Activated CD4-positive, CD25-positive, alpha-beta regulatory T cell treated with anti-CD3 and anti-CD28 coated beads, Interleukin-2, amount 50 U/mL, for 72 hours (primary cell): ENCODE data around the gene ZBTB12.
"Not testable (repeated sequence)": the region's sequence is repeated elsewhere in the genome, so short reads cannot be mapped to it uniquely, and the experiment has no call there.

ENCODE experiments used
- DNase-seq: peaks from one replicate; pipeline ENCODE4 v3.0.0; 2021

The ZBTB12 gene

GRCh38 chr6:31901953-31902643, at the start of gene ZBTB12:
Gene ZBTB12 (minus strand): TSS chr6:31902086. CDS start chr6:31901305, 781 bp downstream.
- DNase-seq = peak; percentile 83

DNA sequence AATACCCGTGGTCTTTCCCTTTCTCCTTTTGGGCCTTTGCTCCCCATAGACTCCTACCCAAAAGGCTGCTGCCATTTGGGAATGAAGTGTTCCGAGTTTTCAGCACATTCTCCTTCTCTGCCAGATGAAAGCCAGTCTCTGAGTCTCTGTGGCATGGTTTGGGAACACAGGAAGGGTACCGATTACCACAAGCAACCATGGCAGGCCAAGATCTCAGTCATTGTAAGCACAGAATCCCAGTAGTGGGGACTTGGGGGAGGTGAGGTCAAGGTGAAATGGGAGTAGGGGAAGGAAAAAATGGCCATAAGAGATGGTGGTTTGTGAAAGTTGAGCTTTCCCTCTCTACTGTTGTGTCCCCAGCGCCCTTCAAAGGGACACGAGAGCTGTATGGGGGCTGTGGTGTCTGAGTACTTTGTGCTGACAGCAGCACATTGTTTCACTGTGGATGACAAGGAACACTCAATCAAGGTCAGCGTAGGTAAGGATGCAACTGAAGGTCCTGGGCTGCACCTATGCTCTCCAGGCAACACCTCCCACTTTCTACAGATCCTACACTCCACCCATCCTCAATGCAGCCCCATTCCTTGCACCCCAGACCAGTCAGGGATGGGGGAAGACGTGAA, 48.2 kb upstream of the ZBTB12 start:
- no peak for DNase-seq

GRCh38 chr6:31948753-31949413, 47.0 kb upstream of the ZBTB12 start:
- no peak for DNase-seq

DNA sequence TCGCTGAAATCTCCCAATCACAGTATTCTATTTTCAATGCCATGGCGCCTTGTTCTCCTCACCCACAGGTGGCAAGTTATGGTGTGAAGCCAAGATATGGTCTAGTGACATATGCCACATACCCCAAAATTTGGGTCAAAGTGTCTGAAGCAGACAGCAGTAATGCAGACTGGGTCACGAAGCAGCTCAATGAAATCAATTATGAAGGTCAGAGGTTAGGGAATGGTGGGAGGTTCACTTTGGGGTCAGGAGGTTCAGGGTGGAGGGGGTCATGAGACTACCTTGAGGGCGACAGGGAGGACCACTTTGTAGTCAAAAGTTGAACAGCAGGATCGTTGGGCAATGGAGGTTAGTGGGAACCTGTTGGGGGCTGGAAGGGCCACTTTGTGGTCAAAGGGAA, 46.4 kb upstream of the ZBTB12 start:
- no peak for DNase-seq

DNA sequence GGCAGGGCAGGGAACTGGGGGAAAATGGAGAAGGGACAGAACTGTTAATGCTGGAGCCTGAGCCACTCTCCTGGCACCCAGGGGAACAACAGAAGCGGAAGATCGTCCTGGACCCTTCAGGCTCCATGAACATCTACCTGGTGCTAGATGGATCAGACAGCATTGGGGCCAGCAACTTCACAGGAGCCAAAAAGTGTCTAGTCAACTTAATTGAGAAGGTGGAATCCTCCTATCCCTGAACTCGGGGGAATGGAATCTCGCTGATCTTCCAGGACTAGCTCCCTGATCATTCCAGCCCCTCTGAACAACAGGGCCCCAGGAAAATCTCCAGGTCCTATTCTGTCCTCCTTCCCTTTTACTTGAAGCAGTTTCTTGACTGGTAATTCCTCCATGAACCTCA, 46.0 kb upstream of the ZBTB12 start:
- no peak for DNase-seq

DNA sequence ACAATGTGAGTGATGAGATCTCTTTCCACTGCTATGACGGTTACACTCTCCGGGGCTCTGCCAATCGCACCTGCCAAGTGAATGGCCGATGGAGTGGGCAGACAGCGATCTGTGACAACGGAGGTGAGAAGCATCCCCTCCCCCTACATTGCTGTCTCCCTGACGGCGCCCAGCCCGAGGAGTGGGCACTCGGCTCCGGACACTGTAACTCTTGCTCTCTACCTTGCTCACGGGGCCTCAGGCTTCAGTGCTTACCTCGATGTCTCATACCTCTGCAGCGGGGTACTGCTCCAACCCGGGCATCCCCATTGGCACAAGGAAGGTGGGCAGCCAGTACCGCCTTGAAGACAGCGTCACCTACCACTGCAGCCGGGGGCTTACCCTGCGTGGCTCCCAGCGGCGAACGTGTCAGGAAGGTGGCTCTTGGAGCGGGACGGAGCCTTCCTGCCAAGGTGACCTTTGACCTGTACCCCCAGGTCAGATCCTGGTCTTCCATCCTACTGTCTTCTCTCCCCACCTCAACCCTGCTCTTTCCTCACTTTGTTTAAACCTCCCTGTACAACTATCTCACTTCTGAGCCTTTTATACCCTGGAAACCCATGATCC, 45.3 kb upstream of the ZBTB12 start:
- DNase-seq = no peak

GRCh38 chr6:31946370-31946885, 44.5 kb upstream of the ZBTB12 start:
- DNase-seq = no peak

DNA sequence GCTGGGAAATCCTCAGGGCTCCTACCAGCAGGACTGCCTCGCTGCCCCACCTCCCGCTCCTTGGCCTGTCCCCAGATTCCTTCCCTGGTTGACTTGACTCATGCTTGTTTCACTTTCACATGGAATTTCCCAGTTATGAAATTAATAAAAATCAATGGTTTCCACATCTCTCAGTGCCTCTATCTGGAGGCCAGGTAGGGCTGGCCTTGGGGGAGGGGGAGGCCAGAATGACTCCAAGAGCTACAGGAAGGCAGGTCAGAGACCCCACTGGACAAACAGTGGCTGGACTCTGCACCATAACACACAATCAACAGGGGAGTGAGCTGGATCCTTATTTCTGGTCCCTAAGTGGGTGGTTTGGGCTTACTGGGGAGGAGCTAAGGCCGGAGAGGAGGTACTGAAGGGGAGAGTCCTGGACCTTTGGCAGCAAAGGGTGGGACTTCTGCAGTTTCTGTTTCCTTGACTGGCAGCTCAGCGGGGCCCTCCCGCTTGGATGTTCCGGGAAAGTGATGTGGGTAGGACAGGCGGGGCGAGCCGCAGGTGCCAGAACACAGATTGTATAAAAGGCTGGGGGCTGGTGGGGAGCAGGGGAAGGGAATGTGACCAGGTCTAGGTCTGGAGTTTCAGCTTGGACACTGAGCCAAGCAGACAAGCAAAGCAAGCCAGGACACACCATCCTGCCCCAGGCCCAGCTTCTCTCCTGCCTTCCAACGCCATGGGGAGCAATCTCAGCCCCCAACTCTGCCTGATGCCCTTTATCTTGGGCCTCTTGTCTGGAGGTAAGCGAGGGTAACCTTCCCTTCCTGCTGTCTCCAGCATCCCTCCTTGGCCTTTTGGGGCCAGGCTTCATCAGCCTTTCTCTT, 43.9 kb upstream of the ZBTB12 start, which contains the start of gene CFB:
CFB (plus strand) TSS at position 589 of the 863 bp plus-strand sequence; CDS start at position 716, 127 bp downstream.
- DNase-seq = no peak

DNA sequence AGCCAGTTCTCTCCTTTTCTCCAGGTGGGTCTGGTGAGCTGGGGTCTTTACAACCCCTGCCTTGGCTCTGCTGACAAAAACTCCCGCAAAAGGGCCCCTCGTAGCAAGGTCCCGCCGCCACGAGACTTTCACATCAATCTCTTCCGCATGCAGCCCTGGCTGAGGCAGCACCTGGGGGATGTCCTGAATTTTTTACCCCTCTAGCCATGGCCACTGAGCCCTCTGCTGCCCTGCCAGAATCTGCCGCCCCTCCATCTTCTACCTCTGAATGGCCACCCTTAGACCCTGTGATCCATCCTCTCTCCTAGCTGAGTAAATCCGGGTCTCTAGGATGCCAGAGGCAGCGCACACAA, 43.2 kb upstream of the ZBTB12 start:
- no peak for DNase-seq

DNA sequence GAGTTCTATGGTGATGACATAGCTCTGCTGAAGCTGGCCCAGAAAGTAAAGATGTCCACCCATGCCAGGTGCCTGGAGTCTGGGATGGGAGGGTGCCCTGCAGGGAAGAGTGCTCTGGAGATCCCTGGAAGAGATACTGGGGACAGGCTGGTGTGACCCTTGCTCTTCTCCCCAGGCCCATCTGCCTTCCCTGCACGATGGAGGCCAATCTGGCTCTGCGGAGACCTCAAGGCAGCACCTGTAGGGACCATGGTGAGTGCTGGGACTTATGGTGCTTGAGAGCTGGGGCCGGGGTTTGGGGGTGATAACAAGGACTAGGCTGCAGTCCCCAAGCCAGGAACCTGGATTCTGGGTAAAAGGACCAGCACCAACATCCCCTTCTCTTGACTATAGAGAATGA, 41.9 kb upstream of the ZBTB12 start:
- DNase-seq = no peak

GRCh38 chr6:31940256-31940664, 38.4 kb upstream of the ZBTB12 start:
- DNase-seq = no peak

GRCh38 chr6:31935823-31936222, 33.9 kb upstream of the ZBTB12 start:
- no peak for DNase-seq

DNA sequence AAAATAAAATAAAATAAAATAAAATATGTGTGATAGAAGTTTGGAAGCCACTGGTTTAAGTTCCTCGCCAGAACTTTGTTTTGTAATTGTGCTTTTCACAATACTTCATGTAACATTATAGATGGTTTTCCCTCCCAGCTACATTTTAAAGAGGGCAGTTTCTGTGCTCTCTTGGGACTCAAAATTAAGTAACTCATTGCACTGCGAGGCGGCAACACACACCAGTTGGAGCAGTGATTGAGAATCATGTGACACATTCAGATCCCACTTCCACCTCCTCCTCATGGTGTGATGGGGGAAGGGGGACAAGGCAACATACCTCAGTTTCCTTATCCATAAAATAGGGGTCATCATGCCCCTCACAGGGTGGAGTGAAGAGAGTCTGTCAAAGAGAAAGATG, 33.1 kb upstream of the ZBTB12 start:
- no peak for DNase-seq

DNA sequence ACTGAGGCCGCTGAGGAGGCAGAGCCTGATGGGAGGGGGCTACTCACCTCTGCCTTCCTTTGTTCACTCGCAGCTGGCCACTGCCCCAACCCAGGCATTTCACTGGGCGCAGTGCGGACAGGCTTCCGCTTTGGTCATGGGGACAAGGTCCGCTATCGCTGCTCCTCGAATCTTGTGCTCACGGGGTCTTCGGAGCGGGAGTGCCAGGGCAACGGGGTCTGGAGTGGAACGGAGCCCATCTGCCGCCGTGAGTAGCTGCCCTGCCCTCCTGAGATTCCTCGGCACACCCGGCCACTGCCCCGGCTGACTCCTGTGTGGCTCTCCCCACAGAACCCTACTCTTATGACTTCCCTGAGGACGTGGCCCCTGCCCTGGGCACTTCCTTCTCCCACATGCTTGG, 31.7 kb upstream of the ZBTB12 start:
- no peak for DNase-seq

DNA sequence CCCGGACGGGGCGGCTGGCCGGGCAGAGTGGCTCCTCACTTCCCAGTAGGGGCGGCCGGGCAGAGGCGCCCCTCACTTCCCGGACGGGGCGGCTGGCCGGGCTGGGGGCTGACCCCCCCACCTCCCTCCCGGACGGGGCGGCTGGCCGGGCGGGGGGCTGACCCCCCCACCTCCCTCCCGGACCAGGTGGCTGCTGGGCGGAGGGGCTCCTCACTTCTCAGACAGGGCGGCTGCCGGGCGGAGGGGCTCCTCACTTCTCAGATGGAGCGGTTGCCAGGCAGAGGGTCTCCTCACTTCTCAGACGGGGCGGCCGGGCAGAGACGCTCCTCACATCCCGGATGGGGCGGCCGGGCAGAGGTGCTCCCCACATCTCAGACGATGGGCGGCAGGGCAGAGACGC, 30.3 kb upstream of the ZBTB12 start:
- DNase-seq = not testable (repeated sequence)

GRCh38 chr6:31930962-31931361, 29.1 kb upstream of the ZBTB12 start:
- DNase-seq = no peak

- no peak for DNase-seq
These were observed 26.7 kb upstream of the ZBTB12 start for GRCh38 chr6:31928672-31928939.

- no peak for DNase-seq
These were observed 26.2 kb upstream of the ZBTB12 start for GRCh38 chr6:31927863-31928671.

- DNase-seq = no peak
These were observed 25.5 kb upstream of the ZBTB12 start, which contains the start of gene C2 for GRCh38 chr6:31927242-31927862. Gene C2 (plus strand): TSS chr6:31927717. CDS start chr6:31927753, 36 bp downstream.

- DNase-seq = no peak
These were observed 21.1 kb upstream of the ZBTB12 start for GRCh38 chr6:31922942-31923341.

DNA sequence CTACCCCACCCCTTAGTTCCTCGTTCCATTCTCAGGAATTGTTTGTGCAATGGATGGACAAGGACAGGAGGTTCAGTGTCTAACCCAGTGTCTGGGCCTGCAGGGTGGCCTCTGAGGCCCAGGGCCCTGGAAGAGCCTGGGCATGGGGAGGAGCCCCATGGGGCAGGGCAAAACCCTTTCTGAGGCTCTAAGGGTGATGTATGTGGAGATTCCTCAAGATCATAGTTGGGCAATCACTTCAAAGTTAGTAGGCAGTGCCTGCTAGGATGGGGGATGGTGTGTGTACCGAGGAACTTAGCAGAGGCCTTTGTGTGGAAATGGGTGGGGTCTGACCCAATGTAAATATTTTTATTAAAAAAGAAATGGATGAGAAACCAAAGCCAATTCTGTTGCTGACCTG, 18.9 kb upstream of the ZBTB12 start:
- DNase-seq = no peak
